ENCODE results near the gene ACLY. TPM values are rescaled to one million over a fixed set of nuclear protein-coding genes. Genes with fewer than 3 reads are reported as not detected.
A peak's percentile ranks its signal among the peaks of the same experiment; 100 is the strongest.

ACLY gene
- total and polyA plus RNA-seq, 2 of the 13 experiments (the other 11 are each of a cell fraction or from before 2014, with no cell fraction given) = 111 to 218 TPM

- in situ Hi-C loops (cut with HindIII; ENCODE audit: extremely low pct_ligation_motif_present, low pct_unique_long_range_greater_than_20kb) (no loop called here), intact Hi-C loops (cut with micrococcal nuclease; ENCODE audit: unreplicated experiment) (no loop called here)
- H4K20me1 ChIP-seq (ENCODE audit: insufficient read depth, low read length) = no peaks in the 10 kb centered on the region
- H3K9me3 ChIP-seq (ENCODE audit: low read length) = no peaks in the 10 kb centered on the region
- BruUV-seq (replicated peaks) = TSS peak; percentile 56
- H3K9ac ChIP-seq (ENCODE audit: insufficient read depth, low read depth, low read length) = peak overlapping the region; percentile 82
- H3K79me2 ChIP-seq (ENCODE audit: insufficient read depth, low read length) = peaks cover 9% of the 10 kb centered on the region
- DNase-seq (ENCODE audit: low spot score) (no peak), FAIRE-seq (no peak), ATAC-seq (peak; percentile 52)
- CTCF ChIA-PET (ENCODE audit: low intra/inter-chr PET ratio, low total read pairs) = no interaction called here
- peaks cover 38% of the 10 kb centered on the region for H3K4me1 ChIP-seq (ENCODE audit: insufficient read depth, low read length)
- H3K36me3 ChIP-seq (replicated peaks in 1 of 2; ENCODE audit: control insufficient read depth in 1 of 2, insufficient read depth in 2 of 2, low read length in 2 of 2) = peaks cover 11 to 22% of the 10 kb centered on the region in 2 experiments
- 14% methylated on average over 13 of the region's 13 CpGs for WGBS (ENCODE audit: low lambda C conversion rate)
- POLR2A ChIA-PET = interaction anchor here (1.4 to 1.9 kb wide), 2 partner anchors 23 to 124 kb away, joined by 4 to 9 read pairs; partner anchors contain the start of genes FKBP10 and P3H4
- no peak overlapping the region for H2AFZ ChIP-seq (ENCODE audit: low read length)
- H3K27ac ChIP-seq (ENCODE audit: extremely low read length, insufficient read depth, low read length) = peak overlapping the region; percentile 53
- no peaks in the 10 kb centered on the region for H3K27me3 ChIP-seq (ENCODE audit: control insufficient read depth in 1 of 2, insufficient read depth in 2 of 2, low read length in 2 of 2)
- peak overlapping the region; percentile 77 to 94 (median 93) for H3K4me3 ChIP-seq (replicated peaks in 1 of 3; ENCODE audit: insufficient read depth in 1 of 3, low read depth in 2 of 3, low read length in 3 of 3)
- H3K4me2 ChIP-seq (ENCODE audit: low read depth, low read length) = peak overlapping the region; percentile 80
- 0 out of 2 replicates have a peak, but pooled peaks have one; percentile 11 for TF ChIP-seq ZNF510 (CRISPR knock-in tag; IDR thresholded peaks at IDR 0.05; ENCODE audit: low read depth)
- peak; percentile 26; the same call in 1 of the 2 replicates for TF ChIP-seq ZNF780A (CRISPR knock-in tag; IDR thresholded peaks at IDR 0.05)
- TF ChIP-seq HES4 (CRISPR knock-in tag; IDR thresholded peaks at IDR 0.05; ENCODE audit: borderline replicate concordance) = 0 out of 2 replicates have a peak, but pooled peaks have one; percentile 4
- TF ChIP-seq LCORL (IDR thresholded peaks at IDR 0.05) = no peak
- TF ChIP-seq LCORL (CRISPR knock-in tag; IDR thresholded peaks at IDR 0.05) = peak; percentile 39; the same call in 1 of the 2 replicates
- 0 out of 2 replicates have a peak, but pooled peaks have one; percentile 9 for TF ChIP-seq KAT7 (CRISPR knock-in tag; IDR thresholded peaks at IDR 0.05; ENCODE audit: borderline replicate concordance)
- no peak for TF ChIP-seq ZNF512 (CRISPR knock-in tag; IDR thresholded peaks at IDR 0.05)
- TF ChIP-seq ZNF501 (CRISPR knock-in tag; IDR thresholded peaks at IDR 0.05) = 0 out of 2 replicates have a peak, but pooled peaks have one; percentile 23
- TF ChIP-seq ZNF598 (CRISPR knock-in tag; IDR thresholded peaks at IDR 0.05; ENCODE audit: borderline replicate concordance) = peak; percentile 23; the same call in 1 of the 2 replicates
- 0 out of 2 replicates have a peak, but pooled peaks have one; percentile 76 for TF ChIP-seq ZNF709 (CRISPR knock-in tag; IDR thresholded peaks at IDR 0.05)
- TF ChIP-seq ZNF646 (CRISPR knock-in tag; IDR thresholded peaks at IDR 0.05) = 0 out of 2 replicates have a peak, but pooled peaks have one; percentile 13
- no peak for TF ChIP-seq PTBP1 (IDR thresholded peaks at IDR 0.05; ENCODE audit: low read depth, low read length, poor library complexity, severe bottlenecking)
Measured at GRCh38 chr17:41835214-41835799, 83.4 kb downstream of the ACLY start.

All from HepG2 (cell line).